Cardiac fibroblast (primary cell): ENCODE measurements around the gene WDR64.

Source experiments
- DNase-seq, 2 donors: peaks; one replicate each; pipeline versions ENCODE4 v3.0.0 to v3.0.0-alpha.2; 2010; ENCODE audit warnings: low read depth in 2 of 2
- H3K4me3 ChIP-seq, 2 donors: replicated peaks in 1 of 2; 1 replicate in 1 of 2; 2 replicates in 1 of 2; pipeline ENCODE4 v1.5.1; 2011; ENCODE audit warnings: low read depth in 2 of 2, low read length in 2 of 2, mild to moderate bottlenecking in 2 of 2, moderate library complexity in 1 of 2
- CTCF ChIP-seq: IDR thresholded peaks from one replicate; pipeline ENCODE4 v1.5.1; 2011; ENCODE audit warnings: low read depth, mild to moderate bottlenecking, low read length, inconsistent platforms

WDR64 gene

GRCh38 chr1:241775021-241775420 lies 122.9 kb downstream of the WDR64 start:
- TF ChIP-seq CTCF: no peak
- no peak overlapping the region for H3K4me3 ChIP-seq
- no peak for DNase-seq

- H3K4me3 ChIP-seq: no peak overlapping the region
- DNase-seq: no peak
- no peak for TF ChIP-seq CTCF
Observed at GRCh38 chr1:241776911-241777310, 124.8 kb downstream of the WDR64 start.

- H3K4me3 ChIP-seq: no peak overlapping the region
- no peak for TF ChIP-seq CTCF
- DNase-seq: no peak
Observed at GRCh38 chr1:241778117-241778516, 126.0 kb downstream of the WDR64 start.

- no peak for TF ChIP-seq CTCF
- H3K4me3 ChIP-seq: no peak overlapping the region
- no peak for DNase-seq
Observed at GRCh38 chr1:241779897-241780296, 127.8 kb downstream of the WDR64 start.

GRCh38 chr1:241782396-241782795 lies 130.3 kb downstream of the WDR64 start:
- DNase-seq: no peak
- no peak overlapping the region for H3K4me3 ChIP-seq
- no peak for TF ChIP-seq CTCF

GRCh38 chr1:241787691-241788090 lies 135.6 kb downstream of the WDR64 start:
- no peak for DNase-seq
- TF ChIP-seq CTCF: no peak
- no peak overlapping the region for H3K4me3 ChIP-seq

GRCh38 chr1:241789061-241789460 lies 137.0 kb downstream of the WDR64 start:
- no peak for TF ChIP-seq CTCF
- no peak overlapping the region for H3K4me3 ChIP-seq
- DNase-seq: no peak
